NCI-H2081 (cell line): ENCODE results near the gene DDI1.
A peak's percentile ranks its signal among the peaks of the same experiment; 100 is the strongest.

Source experiments
- DNase-seq, 2 experiments: peaks; one replicate each; lab custom pipeline; 2025; lab: John Stamatoyannopoulos, UW

The DDI1 gene

DNA sequence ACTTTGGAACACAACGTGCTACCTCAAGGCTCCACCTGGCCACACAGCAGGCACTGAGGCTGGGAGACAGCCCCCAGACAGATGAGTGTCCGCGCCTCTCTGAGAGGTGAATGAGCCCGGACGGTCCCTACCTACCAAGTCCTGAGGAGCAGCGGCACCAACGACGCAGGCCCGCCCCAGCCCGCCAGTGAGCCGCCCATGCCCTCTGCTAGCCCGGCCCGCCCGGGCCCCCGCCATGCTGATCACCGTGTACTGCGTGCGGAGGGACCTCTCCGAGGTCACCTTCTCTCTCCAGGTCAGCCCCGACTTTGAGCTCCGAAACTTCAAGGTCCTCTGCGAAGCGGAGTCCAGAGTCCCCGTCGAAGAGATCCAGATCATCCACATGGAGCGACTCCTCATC, at the start of gene DDI1:
DDI1 (plus strand) TSS at position 53 of the 400 bp plus-strand sequence; CDS start at position 236, 183 bp downstream.
- DNase-seq: no peak

DNA sequence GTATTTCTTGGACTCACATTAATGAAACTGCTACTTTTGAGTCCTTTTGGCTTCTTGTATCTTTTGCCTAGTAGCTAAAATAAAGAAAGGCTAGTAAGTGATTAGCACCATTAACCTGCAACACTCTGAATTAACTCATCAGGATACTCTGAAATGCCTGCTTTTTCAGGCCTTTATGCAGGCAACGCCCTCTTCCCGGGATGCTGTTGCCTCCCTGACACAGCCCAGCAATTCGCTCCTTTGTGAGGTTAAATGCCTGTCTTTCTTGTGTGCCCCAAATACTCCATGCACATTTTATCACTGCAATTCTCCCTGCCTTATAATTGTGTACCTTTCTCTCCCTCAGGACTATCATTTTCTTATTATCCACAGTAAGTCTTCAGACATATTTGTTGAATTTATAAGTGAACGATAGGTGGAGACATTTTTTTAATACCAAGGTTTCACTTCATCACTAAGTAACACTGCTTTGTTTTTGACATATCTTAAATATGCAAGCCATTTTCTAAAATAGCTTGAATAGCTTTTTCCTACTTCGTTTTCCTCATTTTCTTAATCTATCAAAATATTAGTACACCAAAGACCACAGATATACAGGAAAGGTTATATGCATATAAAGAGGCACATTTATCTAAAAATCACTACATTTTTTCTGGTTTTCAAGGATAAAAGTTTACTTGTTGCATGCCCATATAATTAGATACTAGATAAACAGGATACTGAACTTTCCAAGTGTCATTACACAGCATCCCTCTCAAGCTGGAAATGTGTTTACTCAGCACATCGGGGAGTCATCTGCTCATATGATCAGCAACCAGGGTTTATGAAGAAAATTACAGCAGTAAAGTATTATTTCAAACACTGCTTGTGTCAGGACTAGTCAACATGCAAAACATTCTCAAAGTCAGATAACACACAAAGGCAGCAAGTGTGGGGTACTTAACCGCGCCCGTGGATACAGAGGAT, 48.5 kb upstream of the DDI1 start:
- DNase-seq: peak in 1 of 2 experiments; percentile 17

DNA sequence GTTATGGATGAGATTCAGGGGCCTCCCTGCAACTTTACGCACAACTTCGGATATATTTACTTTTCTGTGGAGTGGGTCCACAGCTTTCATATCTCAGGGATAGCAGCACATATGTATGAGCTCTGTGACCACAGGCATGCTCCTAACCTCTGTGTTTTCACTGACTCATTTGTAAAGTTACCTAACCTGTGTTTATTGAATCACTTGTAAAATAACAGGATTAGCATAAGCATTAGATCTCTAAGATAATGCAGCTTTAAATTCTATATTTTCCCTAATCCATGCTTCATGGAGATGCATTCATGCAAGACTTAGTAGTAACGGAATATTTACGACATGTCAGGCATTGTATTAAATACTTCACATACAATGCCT, 47.9 kb upstream of the DDI1 start:
- no peak for DNase-seq

DNA sequence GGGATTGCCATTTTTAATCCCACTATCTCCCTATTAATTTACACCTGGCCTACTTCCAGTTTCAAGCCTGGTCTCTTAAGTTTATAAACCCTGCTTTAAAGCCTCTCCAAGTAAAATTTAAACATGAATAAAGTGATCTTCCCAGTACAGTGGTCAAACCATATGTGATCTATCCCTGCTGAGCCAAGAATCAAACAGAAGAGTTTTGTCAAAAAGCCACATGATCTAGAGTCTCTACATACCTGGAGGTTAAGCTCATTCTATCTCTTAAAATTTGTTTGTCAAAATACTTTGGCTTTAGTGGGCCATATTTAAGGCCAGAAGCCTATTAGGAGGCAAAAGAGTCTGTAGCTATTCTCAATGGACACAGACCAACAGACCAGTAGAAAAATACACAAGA, 42.9 kb upstream of the DDI1 start:
- no peak for DNase-seq

DNA sequence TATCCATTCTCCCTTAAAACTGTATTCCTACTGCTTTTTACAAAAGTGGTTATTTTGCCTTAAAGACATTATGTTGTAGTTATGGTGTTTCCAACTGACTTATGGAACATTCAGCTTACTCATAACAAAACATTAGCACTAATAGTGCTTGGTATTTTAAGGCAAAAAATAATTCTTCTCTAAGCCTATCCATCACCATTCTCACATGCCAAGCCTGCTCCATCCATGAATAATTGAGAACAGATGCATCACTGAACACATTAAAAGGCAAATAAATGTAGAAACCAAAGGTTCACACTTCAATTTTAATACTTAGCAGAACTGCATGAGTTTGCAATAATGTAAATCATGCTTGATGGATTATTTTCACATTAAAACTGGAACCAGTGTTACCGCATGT, 42.3 kb upstream of the DDI1 start:
- DNase-seq: no peak

DNA sequence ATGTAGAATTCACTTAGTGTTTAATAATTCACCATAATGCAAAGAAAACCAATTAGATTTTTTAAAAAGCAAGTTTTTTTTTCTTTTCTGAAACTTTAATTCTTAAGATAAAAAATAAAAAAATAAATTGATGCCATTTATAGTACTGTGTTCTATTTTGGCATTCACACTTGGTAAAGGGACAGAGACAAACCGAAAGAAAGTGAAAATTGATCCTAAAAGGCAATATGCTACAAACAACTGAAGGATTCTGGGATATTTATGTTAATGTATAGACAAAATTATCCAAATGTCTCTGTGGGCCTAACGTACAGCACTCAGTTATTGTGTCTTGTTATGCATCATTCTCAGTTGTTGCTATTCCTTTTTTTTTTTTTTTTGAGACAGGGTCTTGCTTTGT, 41.9 kb upstream of the DDI1 start:
- no peak for DNase-seq

DNA sequence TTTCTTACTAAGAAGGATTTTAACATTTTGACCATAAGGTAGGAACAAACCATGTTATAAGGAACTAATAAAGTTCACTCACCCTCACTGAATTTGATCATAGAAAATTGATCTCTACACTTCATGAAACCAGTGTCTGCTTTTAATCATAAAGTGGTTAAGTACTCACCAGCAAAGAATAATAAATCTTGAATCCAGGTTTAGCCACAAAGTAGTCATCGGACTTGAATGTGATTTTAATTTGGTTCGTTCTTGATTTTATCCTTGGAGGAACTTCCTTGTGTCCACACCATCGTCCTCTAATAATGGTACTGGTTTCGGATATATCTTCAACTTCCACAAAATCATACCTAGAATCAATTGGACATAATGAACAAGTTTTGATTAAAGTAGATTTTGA, 40.5 kb upstream of the DDI1 start:
- DNase-seq: no peak

DNA sequence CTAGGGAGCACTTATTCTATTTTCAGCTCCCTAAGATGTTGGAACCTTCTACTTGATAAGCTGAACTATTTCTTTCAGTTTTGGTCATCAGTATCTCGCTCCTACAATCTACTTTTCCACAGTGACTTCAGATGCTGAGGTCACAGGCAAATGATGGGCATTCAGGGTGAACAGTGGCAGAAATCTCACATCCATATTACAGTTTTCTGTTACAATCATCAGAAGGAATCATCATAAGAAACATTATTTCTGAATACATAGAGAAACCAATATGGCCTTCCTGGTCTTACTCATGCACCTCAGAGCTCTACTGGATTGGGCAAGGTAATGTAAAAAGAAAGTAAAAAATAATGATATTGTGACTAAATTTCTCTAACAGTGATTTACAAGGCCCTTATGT, 39.4 kb upstream of the DDI1 start:
- no peak for DNase-seq

DNA sequence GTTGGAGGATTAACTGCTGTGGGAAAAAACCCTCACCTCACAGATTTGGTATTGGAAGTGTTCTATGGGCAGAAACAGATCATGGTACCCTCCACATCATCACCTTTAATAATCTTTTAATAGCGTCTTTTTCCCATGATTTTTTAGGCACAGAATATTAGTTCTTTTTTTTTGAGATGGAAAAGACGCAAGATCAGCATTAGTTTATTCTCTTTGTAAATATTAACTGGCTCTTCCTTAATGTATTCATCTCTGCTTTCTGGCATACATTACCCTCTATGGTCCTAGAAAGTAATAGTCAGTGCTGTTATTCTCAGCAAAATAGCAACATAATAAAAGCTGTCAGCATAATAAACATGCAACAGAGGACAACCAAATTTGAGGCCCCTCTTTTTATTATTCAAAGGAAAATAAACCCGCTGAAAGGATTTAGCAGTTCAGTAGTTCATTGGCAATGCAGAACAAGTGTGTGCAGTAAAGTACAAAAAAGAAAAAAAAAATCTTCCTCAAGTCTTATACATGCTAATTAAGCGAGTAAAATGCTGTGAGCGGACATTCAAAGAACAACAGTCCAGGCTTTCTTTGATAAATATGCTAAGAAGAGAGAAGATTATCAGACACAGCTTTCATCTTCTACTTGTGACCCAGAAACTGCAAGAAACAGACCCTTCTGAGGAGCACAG, 37.5 kb upstream of the DDI1 start:
- DNase-seq: no peak

DNA sequence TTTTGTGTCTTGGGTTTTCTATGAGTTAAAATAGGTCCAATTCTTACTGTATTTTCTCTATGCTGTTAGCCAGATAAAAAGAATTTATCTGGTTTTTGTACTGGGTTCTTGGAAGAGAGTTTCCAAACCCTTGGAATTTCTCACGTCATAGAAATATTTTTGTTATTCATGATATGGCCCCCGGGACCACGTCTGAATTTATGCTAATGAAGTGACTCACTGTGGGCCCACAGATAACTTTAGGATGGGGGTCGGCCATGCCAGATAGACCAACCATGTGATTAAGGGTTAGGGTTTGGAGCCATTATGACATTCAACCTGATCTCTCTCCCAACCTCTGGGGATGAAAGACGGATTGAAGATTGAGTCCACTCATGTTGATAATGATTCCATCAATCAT, 35.6 kb upstream of the DDI1 start:
- DNase-seq: no peak

DNA sequence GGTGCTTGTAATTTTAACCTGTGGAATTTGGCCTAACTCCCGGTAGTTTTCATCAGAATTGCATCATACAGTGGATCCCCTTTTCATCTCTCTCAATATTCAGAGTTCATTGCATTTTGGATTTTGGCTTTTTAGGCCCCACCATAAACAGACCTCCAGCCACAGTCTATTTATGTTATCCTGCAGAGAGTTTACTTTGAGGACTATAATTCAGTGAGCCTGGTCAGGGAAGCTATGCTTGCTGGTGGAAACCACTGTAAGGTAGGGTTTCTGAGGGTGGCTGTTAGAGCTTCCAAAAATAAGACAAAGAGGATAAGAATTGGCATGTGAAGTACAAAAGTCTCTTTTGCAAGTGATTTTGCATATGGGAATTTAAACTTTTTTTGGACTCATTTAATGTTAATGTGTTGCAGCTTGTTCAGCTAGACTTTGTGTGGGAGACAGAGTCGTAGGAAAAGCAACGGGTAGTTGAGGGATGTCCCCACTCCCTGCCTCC, 34.8 kb upstream of the DDI1 start:
- DNase-seq: no peak

DNA sequence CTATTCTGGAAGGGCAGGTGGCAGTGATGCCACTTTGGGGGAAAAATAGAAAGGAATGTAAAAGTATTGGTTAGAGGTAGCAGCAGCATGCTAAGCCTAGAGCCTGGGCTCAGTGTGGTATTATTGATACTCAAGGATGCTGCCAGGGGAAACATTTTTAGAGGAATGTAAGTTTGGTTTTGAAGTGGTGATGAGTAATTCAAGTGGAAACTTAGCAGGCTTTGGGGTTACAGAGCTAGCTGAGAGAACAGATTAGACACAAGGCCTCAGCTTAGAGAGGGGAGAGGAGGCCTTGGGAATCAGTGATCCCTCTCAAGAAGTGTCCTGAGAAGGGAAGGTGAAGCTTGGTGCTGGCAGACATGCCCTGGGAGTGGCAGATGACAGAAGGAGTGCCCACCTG, 32.9 kb upstream of the DDI1 start:
- no peak for DNase-seq

DNA sequence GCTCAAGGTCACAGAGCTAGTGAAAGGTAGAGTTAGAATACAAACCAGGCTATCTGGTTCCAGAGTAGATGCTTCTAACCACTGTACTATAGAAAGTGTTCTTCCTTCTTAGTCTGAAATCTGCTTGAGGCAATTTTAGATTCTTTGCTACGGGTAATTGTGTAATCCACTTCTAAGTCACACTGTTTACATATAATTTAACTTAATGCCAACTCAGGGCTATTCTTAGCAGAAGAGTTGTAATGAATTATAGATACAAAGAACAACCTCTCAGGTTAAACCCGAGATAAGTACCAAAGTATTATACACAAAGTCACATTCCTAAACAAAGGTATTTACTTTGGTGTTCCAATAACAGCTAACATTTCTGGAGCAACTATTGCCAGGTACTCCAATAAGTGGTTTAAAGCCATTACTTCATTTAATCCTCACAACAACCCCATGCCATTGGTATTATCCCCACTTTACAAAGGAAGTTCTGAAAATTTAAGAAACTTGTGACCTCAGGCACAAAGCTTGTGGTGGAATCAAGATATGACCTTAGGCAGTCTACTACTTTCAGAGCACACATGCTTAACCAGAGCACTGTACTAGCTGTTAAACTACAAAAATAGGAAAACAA, 31.1 kb upstream of the DDI1 start:
- DNase-seq: no peak

DNA sequence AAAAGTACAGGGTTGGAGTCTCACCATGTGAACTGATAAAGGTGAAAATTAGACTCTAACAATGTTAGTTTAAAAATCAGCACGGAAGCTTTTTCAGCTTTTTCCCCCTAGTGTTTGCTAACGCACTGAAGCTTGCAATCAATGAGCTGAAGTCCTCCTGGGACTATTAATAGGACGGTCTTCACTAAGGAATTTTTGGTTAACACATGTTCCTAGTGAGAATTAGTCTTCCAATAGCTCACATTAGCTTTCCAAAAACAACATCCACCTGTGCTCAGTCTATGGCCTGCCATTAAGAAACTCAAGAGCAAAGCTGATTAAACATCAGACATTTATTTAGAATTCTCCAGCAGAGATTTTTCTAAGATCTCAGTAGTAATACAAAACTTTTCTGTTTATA, 26.7 kb upstream of the DDI1 start:
- DNase-seq: no peak

DNA sequence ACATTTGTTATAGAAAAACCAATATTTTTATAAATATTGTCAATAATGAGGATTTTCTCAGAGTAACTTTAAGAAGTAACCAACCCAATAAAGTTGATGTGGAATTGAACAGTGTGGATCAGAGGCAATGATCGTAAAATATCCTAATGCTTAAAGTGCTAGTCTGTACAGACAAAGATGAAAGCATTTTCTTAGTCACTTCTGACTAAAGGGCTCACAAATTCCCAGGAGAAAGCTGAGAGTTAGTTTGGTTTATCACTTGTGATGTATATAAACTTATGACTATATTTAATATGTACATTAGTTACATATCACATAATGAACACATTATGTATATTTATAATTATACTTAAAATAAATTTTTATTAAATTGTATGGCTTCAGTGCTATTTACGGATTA, 25.4 kb upstream of the DDI1 start:
- DNase-seq: no peak

DNA sequence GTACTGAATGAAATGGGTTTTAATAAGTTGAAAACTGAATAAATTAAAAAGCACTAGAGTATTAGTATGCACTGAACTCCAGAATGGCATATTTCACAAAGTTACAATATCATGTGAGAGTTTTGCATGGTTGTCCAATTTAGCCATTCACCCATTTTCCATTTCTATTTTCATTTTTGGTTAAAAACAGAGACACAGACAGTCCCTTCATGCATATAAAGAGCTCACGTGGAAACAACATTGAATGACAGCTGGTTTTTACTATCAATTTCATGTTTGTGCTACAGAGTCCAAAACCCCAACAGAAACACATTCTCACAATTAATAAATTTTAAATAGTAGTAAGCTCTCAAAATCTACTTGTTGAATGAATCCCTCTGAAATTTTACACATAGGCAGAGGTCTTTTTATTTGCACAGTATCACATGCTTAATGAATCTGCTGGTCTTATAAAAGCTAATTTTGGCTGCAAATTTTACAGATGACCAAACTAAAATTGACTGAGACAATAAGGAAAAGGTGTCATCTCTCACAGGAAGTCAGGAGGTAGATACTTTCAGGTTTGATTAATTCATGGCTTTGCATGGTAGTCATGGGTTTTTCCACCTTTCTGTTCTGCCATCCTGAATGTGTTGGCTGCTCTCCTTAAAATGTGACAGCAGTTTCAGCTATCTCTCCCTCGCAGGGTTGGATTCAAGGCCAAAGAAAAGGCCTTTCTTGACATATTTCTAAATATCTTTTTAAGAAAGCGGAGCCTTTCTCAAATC, 20.6 kb upstream of the DDI1 start:
- no peak for DNase-seq

DNA sequence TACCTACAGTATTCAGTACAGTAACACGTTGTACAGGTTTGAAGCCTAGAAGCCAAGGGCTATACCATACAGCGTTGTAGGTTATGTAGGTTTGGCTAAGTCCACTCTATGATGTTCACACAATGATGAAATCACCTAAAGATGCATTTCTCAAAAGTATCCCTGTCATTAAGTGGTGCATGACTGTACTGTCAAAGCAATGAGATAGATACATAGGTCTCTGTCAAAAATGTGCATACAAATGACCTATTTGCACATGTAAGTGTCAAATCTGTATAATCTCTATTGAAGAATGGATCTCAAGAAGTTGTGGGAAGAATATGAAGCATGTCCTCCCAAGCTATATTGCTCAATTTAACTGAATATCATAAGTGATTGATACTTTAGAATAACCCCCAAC, 11.9 kb upstream of the DDI1 start:
- no peak for DNase-seq

DNA sequence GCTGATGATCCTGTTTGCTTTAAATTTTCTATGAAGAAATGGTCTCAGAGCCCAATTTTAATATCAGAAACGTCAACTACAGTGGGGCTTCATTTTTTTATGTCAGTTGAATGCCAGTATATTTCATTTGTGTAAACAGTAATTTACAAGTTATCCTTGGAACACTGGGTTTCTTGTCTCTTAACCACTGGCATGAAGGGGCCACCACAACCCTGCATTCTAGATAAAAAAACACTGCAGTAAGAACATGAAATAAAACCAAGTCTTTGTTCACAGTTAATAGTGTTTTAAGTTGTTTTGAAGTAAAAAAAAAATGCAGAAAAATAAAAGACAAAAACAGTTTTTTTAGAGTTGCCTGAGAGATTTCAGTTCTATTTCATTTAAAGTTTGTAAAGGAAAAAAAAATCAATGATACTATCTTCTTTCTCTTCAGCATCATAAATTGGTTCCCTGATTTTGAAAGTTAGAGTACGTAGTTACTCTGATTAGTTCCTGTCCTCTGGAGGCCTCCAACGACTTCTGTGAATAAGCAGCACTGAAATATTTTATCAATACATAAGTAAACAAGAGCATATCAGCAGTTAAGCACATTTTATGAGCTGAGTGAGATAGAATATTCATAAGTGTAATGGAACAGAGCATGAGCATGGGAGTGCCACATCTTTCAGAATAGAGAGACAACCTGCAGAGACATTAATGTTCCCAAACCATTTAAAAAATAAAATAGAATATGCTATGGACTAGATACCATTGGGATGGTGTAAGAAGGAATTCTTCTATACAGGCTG, 7.8 kb upstream of the DDI1 start:
- no peak for DNase-seq

DNA sequence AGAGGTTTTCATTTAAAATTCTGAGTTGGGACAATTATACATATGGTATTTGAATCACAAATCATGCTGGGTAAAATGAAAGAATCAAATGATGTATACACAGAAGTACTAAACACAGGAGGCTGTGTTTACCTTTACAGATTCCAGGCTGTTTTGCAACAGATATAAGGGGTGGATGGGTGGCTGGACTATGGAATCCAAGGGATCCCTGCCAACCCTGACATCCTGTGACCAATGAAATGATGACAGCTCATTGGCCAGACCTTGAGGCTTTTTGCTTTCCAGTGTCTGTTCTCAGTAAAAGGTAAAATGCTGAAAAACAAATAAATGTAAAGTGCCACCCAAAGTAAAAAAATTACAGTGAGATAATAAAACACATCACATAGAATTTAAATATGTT, 3.3 kb upstream of the DDI1 start:
- peak; percentile 33 to 60 for DNase-seq

DNA sequence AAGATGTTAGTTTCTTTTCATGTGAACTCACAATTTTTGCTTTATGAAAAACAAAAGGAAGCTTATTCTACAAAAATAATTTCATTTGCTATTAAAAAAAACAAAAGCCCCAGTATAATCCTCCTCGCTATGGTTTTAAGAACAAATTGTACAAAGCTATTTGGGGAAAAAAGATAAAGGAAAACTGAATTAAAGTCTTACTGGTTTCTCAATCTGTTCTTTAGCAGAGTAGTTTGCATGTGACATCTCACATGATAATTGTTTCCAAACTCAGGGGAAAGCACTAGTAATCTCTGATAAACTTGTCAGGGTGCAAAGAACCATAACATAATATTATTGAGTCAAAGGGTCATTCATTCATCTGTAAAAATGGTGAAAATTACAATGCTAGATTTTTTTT, 2.9 kb upstream of the DDI1 start:
- DNase-seq: no peak

DNA sequence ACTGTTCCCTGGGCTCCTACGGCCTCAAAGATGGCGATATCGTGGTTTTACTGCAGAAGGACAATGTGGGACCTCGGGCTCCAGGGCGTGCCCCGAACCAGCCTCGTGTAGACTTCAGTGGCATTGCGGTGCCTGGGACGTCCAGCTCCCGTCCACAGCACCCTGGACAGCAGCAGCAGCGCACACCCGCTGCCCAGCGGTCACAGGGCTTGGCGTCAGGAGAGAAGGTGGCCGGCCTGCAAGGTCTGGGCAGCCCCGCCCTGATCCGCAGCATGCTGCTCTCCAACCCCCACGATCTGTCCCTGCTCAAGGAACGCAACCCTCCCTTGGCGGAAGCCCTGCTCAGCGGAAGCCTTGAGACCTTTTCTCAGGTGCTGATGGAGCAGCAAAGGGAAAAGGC, 555 bp downstream of the DDI1 start:
- DNase-seq: no peak
